HepG2 (cell line): ENCODE data around the gene ANXA6. TPM values are rescaled to one million over a fixed set of nuclear protein-coding genes. Genes with fewer than 3 reads are reported as not detected.

Experiments
- ATAC-seq: fragments of 200-7000 bp; cut with Tn5 transposase; 3 replicates; pipeline ENCODE4 v1.9.1; 2020; ENCODE audit warnings: mild to moderate bottlenecking, moderate library complexity
- BruUV-seq: library from RNA; stranded (reverse); fragments of 400-500 nt; replicated peaks from 2 replicates; lab custom pipeline; 2021; lab: Mats Ljungman, UMichigan
- CTCF ChIA-PET: fragments of 300-600 bp; formaldehyde crosslinking; extraction: SDS; loops from one replicate; lab custom pipeline; 2021; ENCODE audit warnings: low total read pairs, inconsistent platforms, low intra/inter-chr PET ratio; lab: Yijun Ruan, JAX
- POLR2A ChIA-PET: fragments of 350-600 bp; sonication (Branson Sonifier 250); formaldehyde crosslinking; loops from one replicate; lab custom pipeline; 2020; ENCODE audit warnings: antibody characterized with exemption, inconsistent platforms; lab: Yijun Ruan, JAX
- DNase-seq: peaks from one replicate; pipeline ENCODE4 v3.0.0-alpha.2; 2015; ENCODE audit warnings: low spot score
- FAIRE-seq: peaks from 3 replicates; lab custom pipeline; 2011; peaks lifted over from hg19 to GRCh38; lab: Jason Lieb, UNC
- H2AFZ ChIP-seq: one replicate; pipeline ENCODE4 v1.6.1; 2011; ENCODE audit warnings: low read length, inconsistent platforms
- H3K27ac ChIP-seq: fragments of 300-600 bp; 3 replicates; pipeline ENCODE4 v1.8.0; 2011; ENCODE audit warnings: mixed run types, mild to moderate bottlenecking, mixed read lengths, low read length, inconsistent platforms; ENCODE audit not compliant: insufficient read depth; ENCODE audit errors: extremely low read length
- H3K27me3 ChIP-seq, 2 experiments: fragments of 200-600 bp in 1 of 2; 2 replicates in 1 of 2; 3 replicates in 1 of 2; pipeline versions ENCODE4 v1.6.0 to v1.8.0; 2011; ENCODE audit warnings: low read length in 2 of 2, mild to moderate bottlenecking in 2 of 2, moderate library complexity in 2 of 2, inconsistent platforms in 1 of 2; ENCODE audit not compliant: insufficient read depth in 2 of 2, control insufficient read depth in 1 of 2
- H3K36me3 ChIP-seq, 2 experiments: fragments of 200-600 bp in 1 of 2; replicated peaks in 1 of 2; 2 replicates in 1 of 2; 3 replicates in 1 of 2; pipeline versions ENCODE4 v1.5.1 to v1.8.0; 2011; ENCODE audit warnings: low read length in 2 of 2, inconsistent platforms in 1 of 2; ENCODE audit not compliant: insufficient read depth in 2 of 2, control insufficient read depth in 1 of 2
- H3K4me1 ChIP-seq: 2 replicates; pipeline ENCODE4 v1.5.1; 2012; ENCODE audit warnings: low read length, inconsistent platforms; ENCODE audit not compliant: insufficient read depth
- H3K4me2 ChIP-seq: 2 replicates; pipeline ENCODE4 v1.6.0; 2011; ENCODE audit warnings: low read depth, low read length, inconsistent platforms
- H3K4me3 ChIP-seq, 3 experiments: fragments of 200-600 bp in 1 of 3; sonication (generic), shearing (Covaris generic) in 1 of 3; replicated peaks in 1 of 3; 2 replicates each; pipeline ENCODE4 v1.5.1; 2011 to 2016; ENCODE audit warnings: low read length in 3 of 3, inconsistent platforms in 2 of 3, low read depth in 2 of 3, mild to moderate bottlenecking in 2 of 3, control low read depth in 1 of 3, mixed read lengths in 1 of 3; ENCODE audit not compliant: insufficient read depth in 1 of 3
- H3K79me2 ChIP-seq: one replicate; pipeline ENCODE4 v1.6.1; 2011; ENCODE audit warnings: low read length, inconsistent platforms; ENCODE audit not compliant: insufficient read depth
- H3K9ac ChIP-seq: 2 replicates; pipeline ENCODE4 v1.6.0; 2011; ENCODE audit warnings: mild to moderate bottlenecking, low read depth, low read length, inconsistent platforms; ENCODE audit not compliant: insufficient read depth
- H3K9me3 ChIP-seq: 2 replicates; pipeline ENCODE4 v1.5.1; 2012; ENCODE audit warnings: mild to moderate bottlenecking, low read length
- H4K20me1 ChIP-seq: 2 replicates; pipeline ENCODE4 v1.6.0; 2011; ENCODE audit warnings: inconsistent platforms, mild to moderate bottlenecking, low read length, moderate library complexity; ENCODE audit not compliant: insufficient read depth
- ERF ChIP-seq: IDR thresholded peaks from 2 replicates; pipeline ENCODE4 v1.6.1; 2018; ENCODE audit warnings: missing biosample characterization, missing genetic modification reagents
- MXD1 ChIP-seq: sonication (generic); formaldehyde crosslinking; IDR thresholded peaks from 2 replicates; pipeline ENCODE4 v1.4.0; 2020; ENCODE audit warnings: mild to moderate bottlenecking, missing genetic modification reagents
- NFIB ChIP-seq: sonication (generic); formaldehyde crosslinking; IDR thresholded peaks from 2 replicates; pipeline ENCODE4 v1.9.0; 2021; ENCODE audit warnings: missing genetic modification reagents, mild to moderate bottlenecking, borderline replicate concordance
- NFYC ChIP-seq: IDR thresholded peaks from 2 replicates; pipeline ENCODE4 v1.6.1; 2016; ENCODE audit warnings: missing genetic modification reagents, missing compliant biosample characterization
- PITX1 ChIP-seq: sonication (generic); formaldehyde crosslinking; IDR thresholded peaks from 2 replicates; pipeline ENCODE4 v1.5.1; 2020; ENCODE audit warnings: mild to moderate bottlenecking, missing genetic modification reagents
- RBM39 ChIP-seq: fragments of 200-400 bp; formaldehyde crosslinking; IDR thresholded peaks from one replicate; pipeline ENCODE4 v1.6.1; 2018; ENCODE audit warnings: antibody characterized with exemption, mild to moderate bottlenecking, low read depth, low read length; ENCODE audit not compliant: poor library complexity, severe bottlenecking
- U2AF2 ChIP-seq: fragments of 200-400 bp; formaldehyde crosslinking; IDR thresholded peaks from 2 replicates; pipeline ENCODE4 v1.6.1; 2017; ENCODE audit warnings: low read depth, mild to moderate bottlenecking, low read length
- ZBTB20 ChIP-seq: sonication (generic); formaldehyde crosslinking; IDR thresholded peaks from 2 replicates; pipeline ENCODE4 v1.8.1; 2023; ENCODE audit warnings: missing genetic modification reagents, low read depth, mild to moderate bottlenecking, borderline replicate concordance
- ZNF20 ChIP-seq: sonication (generic); formaldehyde crosslinking; IDR thresholded peaks from 2 replicates; pipeline ENCODE4 v1.4.0; 2020; ENCODE audit warnings: mild to moderate bottlenecking, moderate library complexity, missing genetic modification reagents
- ZNF350 ChIP-seq: sonication (generic); formaldehyde crosslinking; IDR thresholded peaks from 2 replicates; pipeline ENCODE4 v1.4.0; 2020; ENCODE audit warnings: mild to moderate bottlenecking, low read depth, missing genetic modification reagents, borderline replicate concordance
- ZNF496 ChIP-seq: sonication (generic); formaldehyde crosslinking; IDR thresholded peaks from 2 replicates; pipeline ENCODE4 v1.8.1; 2023; ENCODE audit warnings: mild to moderate bottlenecking, moderate library complexity, missing genetic modification reagents; ENCODE audit not compliant: insufficient replicate concordance
- WGBS: methylation state at CpG from one replicate; pipeline ENCODE4 v1.1.6; 2017; ENCODE audit warnings: low lambda C conversion rate; 5-methylcytosine and 5-hydroxymethylcytosine counted together
- in situ Hi-C: cut with HindIII; loops from 2 replicates; pipeline ENCODE4 v1.10.0; 2017; ENCODE audit warnings: low pct_unique_long_range_greater_than_20kb; ENCODE audit not compliant: extremely low pct_ligation_motif_present
- intact Hi-C: fragments of 100-400 bp; cut with micrococcal nuclease; formaldehyde crosslinking; loops from one replicate; pipeline ENCODE4 v1.10.0; 2022; ENCODE audit not compliant: unreplicated experiment
- polyA plus RNA-seq, 8 experiments: library from polyadenylated mRNA; depleted of rRNA in 3 of 8; stranded (reverse) in 7 of 8; unstranded in 1 of 8; fragments of >200 nt; fragmentation: Illumina TruSeq in 4 of 8; extraction: Trizol in 4 of 8; gene quantifications; 2 replicates each; pipeline versions ENCODE4 v1.2.1 to v1.2.3, GENCODE V29; 2011 to 2016; ENCODE audit warnings: low read depth in 4 of 8, missing spikeins in 1 of 8, mixed read lengths in 1 of 8; ENCODE audit not compliant: insufficient read depth in 1 of 8
- total RNA-seq, 5 experiments: library from RNA; depleted of rRNA; stranded (reverse); fragments of >200 nt; fragmentation: Illumina TruSeq; extraction: Trizol; gene quantifications; 2 replicates each; pipeline ENCODE4 v1.2.3, GENCODE V29; 2016; ENCODE audit warnings: low read depth in 1 of 5
- TF ChIP-seq, protein P1 (sequence below): sonication (generic); formaldehyde crosslinking; IDR thresholded peaks from 2 replicates; pipeline ENCODE4 v1.4.0; 2020; ENCODE audit warnings: low read depth, mild to moderate bottlenecking, missing genetic modification reagents

Gene ANXA6
- total and polyA plus RNA-seq, 2 of the 13 experiments (the other 11 are each of a cell fraction or from before 2014, with no cell fraction given) = 103 to 125 TPM

DNA sequence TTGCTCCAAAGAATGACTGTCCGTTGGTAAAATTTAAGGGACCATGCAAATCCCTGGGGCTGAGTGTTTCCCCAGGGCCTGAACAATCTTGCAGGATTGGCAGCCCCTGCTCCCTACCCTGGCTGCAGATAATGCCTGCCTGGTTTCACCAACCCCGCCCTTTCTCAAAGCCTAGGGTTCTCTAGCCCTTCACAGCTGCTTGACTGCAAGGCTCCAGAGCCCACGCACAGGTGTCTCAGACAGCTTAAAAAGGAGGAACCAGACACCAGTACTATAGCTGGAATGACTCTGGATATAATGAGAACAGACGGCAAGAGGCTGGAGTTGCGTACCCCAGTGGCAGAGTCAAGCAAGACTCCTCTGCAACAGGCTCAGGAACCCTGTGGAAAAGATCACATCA is 51.5 kb downstream of the ANXA6 start (continued):
- TF ChIP-seq ZNF496 (CRISPR knock-in tag) (no peak), PITX1 (CRISPR knock-in tag) (no peak), ZBTB20 (CRISPR knock-in tag) (no peak), ZNF350 (CRISPR knock-in tag) (no peak), NFIB (CRISPR knock-in tag) (no peak), MXD1 (CRISPR knock-in tag) (no peak), U2AF2 (no peak), ERF (CRISPR knock-in tag) (no peak), ZNF20 (CRISPR knock-in tag) (no peak), NFYC (CRISPR knock-in tag) (no peak)
- TF ChIP-seq, protein P1, sequence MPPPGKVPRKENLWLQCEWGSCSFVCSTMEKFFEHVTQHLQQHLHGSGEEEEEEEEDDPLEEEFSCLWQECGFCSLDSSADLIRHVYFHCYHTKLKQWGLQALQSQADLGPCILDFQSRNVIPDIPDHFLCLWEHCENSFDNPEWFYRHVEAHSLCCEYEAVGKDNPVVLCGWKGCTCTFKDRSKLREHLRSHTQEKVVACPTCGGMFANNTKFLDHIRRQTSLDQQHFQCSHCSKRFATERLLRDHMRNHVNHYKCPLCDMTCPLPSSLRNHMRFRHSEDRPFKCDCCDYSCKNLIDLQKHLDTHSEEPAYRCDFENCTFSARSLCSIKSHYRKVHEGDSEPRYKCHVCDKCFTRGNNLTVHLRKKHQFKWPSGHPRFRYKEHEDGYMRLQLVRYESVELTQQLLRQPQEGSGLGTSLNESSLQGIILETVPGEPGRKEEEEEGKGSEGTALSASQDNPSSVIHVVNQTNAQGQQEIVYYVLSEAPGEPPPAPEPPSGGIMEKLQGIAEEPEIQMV = no peak

DNA sequence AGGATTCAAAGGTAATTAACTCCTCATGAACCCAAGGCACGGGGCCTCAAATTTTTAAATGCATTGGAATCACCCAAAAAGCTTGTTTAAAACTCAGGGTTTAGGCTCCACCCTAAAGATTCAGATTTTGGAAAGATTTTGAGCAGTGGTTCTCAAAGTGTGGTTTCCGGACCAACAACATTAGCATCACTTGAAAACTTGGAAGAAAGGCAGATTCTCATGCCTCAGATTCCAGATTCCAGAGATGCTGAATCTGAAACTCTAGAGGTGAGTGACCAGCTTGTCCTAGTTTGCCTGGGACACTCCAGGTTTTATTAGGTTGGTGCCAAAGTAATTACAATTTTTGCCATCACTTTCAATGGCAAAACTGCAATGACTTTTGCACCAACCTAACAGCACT is 52.0 kb downstream of the ANXA6 start:
- FAIRE-seq (no peak), DNase-seq (no peak)
- no peak overlapping the region for H3K4me2 ChIP-seq
- no TSS peak for BruUV-seq
- ChIA-PET POLR2A (interaction anchor here (1.3 kb wide), 1 partner anchor 85 kb away, joined by 4 read pairs; the partner anchor contains the start of gene GPX3), CTCF (no interaction called here)
- no peak overlapping the region for H3K9ac ChIP-seq
- H2AFZ ChIP-seq = no peak overlapping the region
- H3K36me3 ChIP-seq = peaks cover 12 to 47% of the 10 kb centered on the region in 2 experiments
- in situ Hi-C loops = no loop called here
- no peaks in the 10 kb centered on the region for H3K9me3 ChIP-seq
- H4K20me1 ChIP-seq = no peaks in the 10 kb centered on the region
- H3K27ac ChIP-seq = no peak overlapping the region
- no peak for TF ChIP-seq RBM39
- TF ChIP-seq, all 625 proteins: peak for 0
- Histone ChIP-seq H3K4me1 (peaks cover 17% of the 10 kb centered on the region), H3K4me3 (no peak overlapping the region), H3K79me2 (no peaks in the 10 kb centered on the region), H3K27me3 (no peaks in the 10 kb centered on the region)
- ATAC-seq = no peak
- 94% methylated on average over 2 of the region's 2 CpGs for WGBS
- intact Hi-C loops = no loop called here
